Measurements from ENCODE around the gene TWF2. TPM values are rescaled to one million over a fixed set of nuclear protein-coding genes. Genes with fewer than 3 reads are reported as not detected.
A peak's percentile ranks its signal among the peaks of the same experiment; 100 is the strongest.

TWF2 gene
- total and polyA plus RNA-seq, 2 of the 13 experiments (the other 11 are each of a cell fraction or from before 2014, with no cell fraction given), result 45.5 to 108 TPM

GRCh38 chr3:52238761-52239701 is at the start of gene TWF2 (continued):
- TF ChIP-seq MXD3 (CRISPR knock-in tag; IDR thresholded peaks at IDR 0.05), result peak; percentile 29; the same call in 1 of the 2 replicates
- TF ChIP-seq TERF1 (CRISPR knock-in tag; IDR thresholded peaks at IDR 0.05), result no peak
- peak; percentile 56; the same call in 1 of the 2 replicates for TF ChIP-seq ERF (CRISPR knock-in tag; IDR thresholded peaks at IDR 0.05)
- 0 out of 2 replicates have a peak, but pooled peaks have one; percentile 72 for TF ChIP-seq NFAT5 (CRISPR knock-in tag; IDR thresholded peaks at IDR 0.05)
- TF ChIP-seq SKIL (CRISPR knock-in tag; IDR thresholded peaks at IDR 0.05; ENCODE audit: borderline replicate concordance), result no peak
- no peak for TF ChIP-seq MZF1 (CRISPR knock-in tag; IDR thresholded peaks at IDR 0.05; ENCODE audit: borderline replicate concordance)
- no peak for TF ChIP-seq ZBTB39 (CRISPR knock-in tag; IDR thresholded peaks at IDR 0.05)
- TF ChIP-seq TBL1XR1 (IDR thresholded peaks at IDR 0.05; ENCODE audit: borderline replicate concordance, low read length, partially characterized antibody), result no peak
- no peak for TF ChIP-seq ZNF20 (CRISPR knock-in tag; IDR thresholded peaks at IDR 0.05)
- TF ChIP-seq ZNF816 (CRISPR knock-in tag; IDR thresholded peaks at IDR 0.05; ENCODE audit: borderline replicate concordance), result peak; percentile 15; the same call in 1 of the 2 replicates
- TF ChIP-seq ZBTB7B (CRISPR knock-in tag; IDR thresholded peaks at IDR 0.05), result peak; percentile 70; the same call in 1 of the 2 replicates
- peak; percentile 21; the same call in 1 of the 2 replicates for TF ChIP-seq ZNF235 (CRISPR knock-in tag; IDR thresholded peaks at IDR 0.05; ENCODE audit: borderline replicate concordance)
- peak; percentile 59; the same call in 1 of the 2 replicates for TF ChIP-seq ZNF580 (CRISPR knock-in tag; IDR thresholded peaks at IDR 0.05; ENCODE audit: borderline replicate concordance, low read depth)
- TF ChIP-seq PAX8 (CRISPR knock-in tag; IDR thresholded peaks at IDR 0.05; ENCODE audit: borderline replicate concordance), result 0 out of 2 replicates have a peak, but pooled peaks have one; percentile 91
- TF ChIP-seq TGIF2 (CRISPR knock-in tag; IDR thresholded peaks at IDR 0.05), result 0 out of 2 replicates have a peak, but pooled peaks have one; percentile 31
